ENCODE measurements around the gene STX17. TPM values are rescaled to one million over a fixed set of nuclear protein-coding genes. Genes with fewer than 3 reads are reported as not detected.
A peak's percentile ranks its signal among the peaks of the same experiment; 100 is the strongest.

Gene STX17
- total and polyA plus RNA-seq, 2 experiments from 2014 or later: 16.9 to 17.0 TPM

DNA sequence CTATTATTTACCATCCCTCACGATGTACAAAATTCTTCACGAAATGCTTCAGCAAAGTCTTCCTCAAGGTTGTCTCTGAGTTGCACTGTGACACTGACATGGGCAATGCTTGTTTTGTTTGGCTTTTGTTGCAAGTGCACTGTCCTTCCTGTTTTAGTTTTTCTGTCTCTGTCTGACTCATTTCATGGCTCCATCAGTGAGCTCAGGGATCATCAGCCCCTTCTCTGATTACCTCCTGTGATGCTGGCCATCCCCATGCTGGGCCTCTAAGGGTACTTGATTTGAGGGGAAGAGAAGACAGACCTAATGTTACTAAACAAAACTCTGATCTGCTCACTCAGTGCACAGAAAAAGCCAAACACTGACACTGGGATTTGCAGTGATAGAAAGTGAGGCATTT is 37.6 kb upstream of the STX17 start:
- Histone ChIP-seq H3F3A (ENCODE audit: insufficient read depth) (peaks cover 23% of the 10 kb centered on the region; the same call in 1 of the 2 replicates), H4K20me1 (ENCODE audit: insufficient read depth) (no peaks in the 10 kb centered on the region), H3K4me2 (ENCODE audit: unreplicated experiment) (no peak overlapping the region), H3K79me2 (ENCODE audit: insufficient read depth) (no peaks in the 10 kb centered on the region), H3K27ac (no peak overlapping the region), H3K36me3 (ENCODE audit: low read depth) (no peaks in the 10 kb centered on the region), H3K9me3 (ENCODE audit: low read depth) (no peaks in the 10 kb centered on the region), H3K9ac (no peak overlapping the region), H3K27me3 (replicated peaks; ENCODE audit: insufficient read depth) (no peaks in the 10 kb centered on the region), H3K9me2 (ENCODE audit: insufficient read depth) (no peaks in the 10 kb centered on the region), H2AFZ (no peak overlapping the region), H3K4me1 (ENCODE audit: insufficient read depth) (peaks cover 41% of the 10 kb centered on the region), H3K4me3 (no peak overlapping the region)
- DNase-seq: peak; percentile 31
- 89 to 91% methylated on average over 2 of the region's 2 CpGs for WGBS, 2 experiments (ENCODE audit: low coverage in 1 of 2, low lambda C conversion rate in 2 of 2, missing lambda C conversion rate in 2 of 2)
- no peak for TF ChIP-seq EZH2 (IDR thresholded peaks at IDR 0.05; ENCODE audit: insufficient read depth, poor library complexity, severe bottlenecking)
- no peak for TF ChIP-seq EZH2phosphoT487 (IDR thresholded peaks at IDR 0.05; ENCODE audit: insufficient read depth, low read depth)
- in situ Hi-C loops (cut with MboI): no loop called here

DNA sequence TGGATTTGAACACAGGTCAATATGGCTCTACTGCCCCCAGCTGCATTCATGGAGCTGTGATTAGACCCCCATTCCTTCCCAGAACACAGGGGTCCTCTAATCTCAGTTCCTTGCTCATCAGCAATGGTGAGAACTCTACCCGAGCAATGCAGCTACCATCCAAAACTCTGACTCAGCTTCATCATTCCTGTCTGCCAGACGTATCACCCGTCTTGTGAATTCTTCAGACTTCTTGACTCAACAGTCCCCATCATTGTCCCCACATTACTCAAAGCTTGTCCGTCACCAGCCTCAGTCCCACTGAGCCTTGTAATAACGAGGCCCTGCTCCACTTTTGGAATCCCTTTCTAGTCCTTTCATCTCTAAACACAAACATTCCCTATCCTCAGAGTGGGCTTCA is 36.3 kb upstream of the STX17 start:
- Histone ChIP-seq H3K36me3 (ENCODE audit: low read depth) (no peaks in the 10 kb centered on the region), H3K9ac (no peak overlapping the region), H3K4me2 (ENCODE audit: unreplicated experiment) (no peak overlapping the region), H4K20me1 (ENCODE audit: insufficient read depth) (no peaks in the 10 kb centered on the region), H3K27ac (no peak overlapping the region), H3K4me3 (no peak overlapping the region), H3K4me1 (ENCODE audit: insufficient read depth) (peaks cover 43% of the 10 kb centered on the region), H2AFZ (peak overlapping the region; percentile 12; the same call in 1 of the 2 replicates), H3K27me3 (replicated peaks; ENCODE audit: insufficient read depth) (no peaks in the 10 kb centered on the region), H3K9me3 (ENCODE audit: low read depth) (no peaks in the 10 kb centered on the region), H3F3A (ENCODE audit: insufficient read depth) (peaks cover 28% of the 10 kb centered on the region; the same call in 1 of the 2 replicates), H3K79me2 (ENCODE audit: insufficient read depth) (no peaks in the 10 kb centered on the region), H3K9me2 (ENCODE audit: insufficient read depth) (no peaks in the 10 kb centered on the region)
- TF ChIP-seq EZH2phosphoT487 (IDR thresholded peaks at IDR 0.05; ENCODE audit: insufficient read depth, low read depth): no peak
- TF ChIP-seq EZH2 (IDR thresholded peaks at IDR 0.05; ENCODE audit: insufficient read depth, poor library complexity, severe bottlenecking): no peak
- 11 to 13% methylated on average over 5 of the region's 5 CpGs for WGBS, 2 experiments (ENCODE audit: low coverage in 1 of 2, low lambda C conversion rate in 2 of 2, missing lambda C conversion rate in 2 of 2)
- in situ Hi-C loops (cut with MboI): no loop called here
- peak; percentile 77 for DNase-seq

DNA sequence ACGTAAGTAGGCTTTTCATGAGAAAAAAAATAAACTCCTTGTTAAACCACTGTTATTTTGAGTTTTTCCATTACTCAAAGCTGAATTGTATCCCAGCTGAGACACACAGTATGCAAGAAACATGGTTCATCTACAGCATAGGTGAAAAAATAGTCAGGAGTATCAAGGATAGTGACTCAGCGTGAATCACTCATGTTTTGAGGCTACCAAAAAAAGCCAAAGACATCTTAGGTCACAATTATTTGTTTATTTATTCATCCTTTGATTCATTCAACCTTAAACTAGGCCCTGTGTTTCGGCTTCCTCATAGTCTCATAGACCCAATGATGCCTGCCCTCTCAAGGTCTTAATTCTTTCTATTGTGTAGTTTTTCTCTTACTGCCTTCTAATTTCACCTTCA is 32.9 kb upstream of the STX17 start:
- Histone ChIP-seq H3K4me1 (ENCODE audit: insufficient read depth) (peaks cover 35% of the 10 kb centered on the region), H3K27me3 (replicated peaks; ENCODE audit: insufficient read depth) (no peaks in the 10 kb centered on the region), H3K4me3 (no peak overlapping the region), H3K9ac (no peak overlapping the region), H3K36me3 (ENCODE audit: low read depth) (no peaks in the 10 kb centered on the region), H4K20me1 (ENCODE audit: insufficient read depth) (no peaks in the 10 kb centered on the region), H3K79me2 (ENCODE audit: insufficient read depth) (no peaks in the 10 kb centered on the region), H3K9me3 (ENCODE audit: low read depth) (no peaks in the 10 kb centered on the region), H3K4me2 (ENCODE audit: unreplicated experiment) (peak overlapping the region; percentile 10), H2AFZ (no peak overlapping the region), H3F3A (ENCODE audit: insufficient read depth) (peaks cover 19% of the 10 kb centered on the region; the same call in 1 of the 2 replicates), H3K9me2 (ENCODE audit: insufficient read depth) (no peaks in the 10 kb centered on the region), H3K27ac (peak overlapping the region; percentile 42)
- peak; percentile 94 for DNase-seq
- WGBS, 2 experiments (ENCODE audit: low coverage in 1 of 2, low lambda C conversion rate in 2 of 2, missing lambda C conversion rate in 2 of 2): 24 to 25% methylated on average over 3 of the region's 3 CpGs
- TF ChIP-seq EZH2 (IDR thresholded peaks at IDR 0.05; ENCODE audit: insufficient read depth, poor library complexity, severe bottlenecking) (no peak), EZH2phosphoT487 (IDR thresholded peaks at IDR 0.05; ENCODE audit: insufficient read depth, low read depth) (no peak)
- in situ Hi-C loops (cut with MboI): no loop called here

DNA sequence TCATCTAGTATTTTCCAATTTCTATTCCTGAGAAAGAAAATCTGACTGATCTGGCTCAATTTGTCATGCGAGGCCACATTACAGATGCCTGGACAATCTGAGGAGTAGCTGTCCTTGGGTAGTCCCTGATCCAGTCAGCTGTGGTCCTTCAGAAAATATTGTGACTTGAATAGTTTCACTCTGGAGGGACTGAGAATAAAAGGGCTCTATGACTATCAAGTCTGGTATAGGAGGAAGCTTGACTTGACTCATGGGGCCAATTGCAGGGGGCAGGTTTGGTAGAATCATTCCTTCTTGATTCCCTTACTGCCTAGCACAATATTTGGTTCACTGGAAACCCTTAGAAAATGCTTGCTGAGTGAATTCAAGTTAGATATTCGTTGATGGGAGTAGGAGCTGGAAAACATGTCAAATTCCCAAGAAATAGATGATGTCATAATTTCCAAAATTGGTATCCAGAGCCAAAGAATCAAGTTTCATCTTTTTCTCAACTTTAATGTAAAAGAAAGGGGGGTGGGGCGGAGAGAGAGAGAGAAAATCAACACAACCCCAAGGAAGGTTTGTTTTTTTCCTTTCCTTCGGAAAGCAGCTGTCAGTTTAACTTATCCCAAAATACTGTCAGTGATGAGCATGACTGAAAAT is 32.4 kb upstream of the STX17 start:
- H3K9me3 ChIP-seq (ENCODE audit: low read depth): no peaks in the 10 kb centered on the region
- peak overlapping the region; percentile 10 for H3K4me2 ChIP-seq (ENCODE audit: unreplicated experiment)
- TF ChIP-seq EZH2phosphoT487 (IDR thresholded peaks at IDR 0.05; ENCODE audit: insufficient read depth, low read depth): no peak
- no peak for TF ChIP-seq EZH2 (IDR thresholded peaks at IDR 0.05; ENCODE audit: insufficient read depth, poor library complexity, severe bottlenecking)
- no peak overlapping the region for H2AFZ ChIP-seq
- 83 to 89% methylated on average over 4 of the region's 4 CpGs for WGBS, 2 experiments (ENCODE audit: low coverage in 1 of 2, low lambda C conversion rate in 2 of 2, missing lambda C conversion rate in 2 of 2)
- H4K20me1 ChIP-seq (ENCODE audit: insufficient read depth): no peaks in the 10 kb centered on the region
- in situ Hi-C loops (cut with MboI): no loop called here
- H3K36me3 ChIP-seq (ENCODE audit: low read depth): no peaks in the 10 kb centered on the region
- peaks cover 35% of the 10 kb centered on the region for H3K4me1 ChIP-seq (ENCODE audit: insufficient read depth)
- no peaks in the 10 kb centered on the region for H3K9me2 ChIP-seq (ENCODE audit: insufficient read depth)
- peak overlapping the region; percentile 19; the same call in 1 of the 2 replicates for H3K27ac ChIP-seq
- H3K4me3 ChIP-seq: no peak overlapping the region
- no peak overlapping the region for H3K9ac ChIP-seq
- no peaks in the 10 kb centered on the region for H3K79me2 ChIP-seq (ENCODE audit: insufficient read depth)
- H3K27me3 ChIP-seq (replicated peaks; ENCODE audit: insufficient read depth): no peaks in the 10 kb centered on the region
- DNase-seq: peak; percentile 50
- peaks cover 24% of the 10 kb centered on the region for H3F3A ChIP-seq (ENCODE audit: insufficient read depth)
